ENCODE data around the gene ARHGEF33.

- TF ChIP-seq, protein P1, sequence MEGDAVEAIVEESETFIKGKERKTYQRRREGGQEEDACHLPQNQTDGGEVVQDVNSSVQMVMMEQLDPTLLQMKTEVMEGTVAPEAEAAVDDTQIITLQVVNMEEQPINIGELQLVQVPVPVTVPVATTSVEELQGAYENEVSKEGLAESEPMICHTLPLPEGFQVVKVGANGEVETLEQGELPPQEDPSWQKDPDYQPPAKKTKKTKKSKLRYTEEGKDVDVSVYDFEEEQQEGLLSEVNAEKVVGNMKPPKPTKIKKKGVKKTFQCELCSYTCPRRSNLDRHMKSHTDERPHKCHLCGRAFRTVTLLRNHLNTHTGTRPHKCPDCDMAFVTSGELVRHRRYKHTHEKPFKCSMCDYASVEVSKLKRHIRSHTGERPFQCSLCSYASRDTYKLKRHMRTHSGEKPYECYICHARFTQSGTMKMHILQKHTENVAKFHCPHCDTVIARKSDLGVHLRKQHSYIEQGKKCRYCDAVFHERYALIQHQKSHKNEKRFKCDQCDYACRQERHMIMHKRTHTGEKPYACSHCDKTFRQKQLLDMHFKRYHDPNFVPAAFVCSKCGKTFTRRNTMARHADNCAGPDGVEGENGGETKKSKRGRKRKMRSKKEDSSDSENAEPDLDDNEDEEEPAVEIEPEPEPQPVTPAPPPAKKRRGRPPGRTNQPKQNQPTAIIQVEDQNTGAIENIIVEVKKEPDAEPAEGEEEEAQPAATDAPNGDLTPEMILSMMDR (IDR thresholded peaks at IDR 0.05), result no peak
- no peak for TF ChIP-seq POLR2A (IDR thresholded peaks at IDR 0.05)
These were observed 91.5 kb downstream of the ARHGEF33 start for GRCh38 chr2:38981003-38981669.

Measured in testis (tissue), 2 donors.